OCI-LY7 (cell line): ENCODE data around the gene SELENOS.

Experiments used
- CTCF ChIP-seq: fragments of 200-600 bp; sonication (generic); conservative IDR thresholded peaks from 2 replicates; pipeline ENCODE4 v1.5.1; 2014; ENCODE audit warnings: mild to moderate bottlenecking, antibody characterized with exemption, low read length, moderate library complexity, mixed read lengths
- EZH2phosphoT487 ChIP-seq: fragments of 200-600 bp; sonication (generic); IDR thresholded peaks from 2 replicates; pipeline ENCODE4 v1.6.1; 2018; ENCODE audit warnings: low read depth, borderline replicate concordance, mild to moderate bottlenecking, mixed run types, antibody characterized with exemption, low read length, moderate library complexity, mixed read lengths

- TF ChIP-seq CTCF, result no peak
- no peak for TF ChIP-seq EZH2phosphoT487
Observed at GRCh38 chr15:101277038-101277822, at the start of gene SELENOS.
